GM12878 (cell line): ENCODE data around the gene MGST3. TPM values are rescaled to one million over a fixed set of nuclear protein-coding genes. Genes with fewer than 3 reads are reported as not detected.

Experiments used
- ATAC-seq: fragments of 200-7000 bp; cut with Tn5 transposase; 3 replicates; pipeline ENCODE4 v1.9.1; 2020; ENCODE audit warnings: mild to moderate bottlenecking, moderate library complexity
- BruUV-seq: library from RNA; stranded (reverse); fragments of 400-500 nt; replicated peaks from 2 replicates; lab custom pipeline; 2021; lab: Mats Ljungman, UMichigan
- CTCF ChIA-PET: fragments of 300-600 bp; sonication (Branson Sonifier 250); formaldehyde crosslinking; extraction: SDS; loops from one replicate; lab custom pipeline; 2021; ENCODE audit warnings: inconsistent platforms; lab: Yijun Ruan, JAX
- POLR2A ChIA-PET: fragments of 350-600 bp; formaldehyde crosslinking; extraction: SDS; loops from one replicate; lab custom pipeline; 2021; ENCODE audit warnings: inconsistent platforms; lab: Charles Lee
- RAD21 ChIA-PET: fragments of 300-600 bp; sonication (Branson Sonifier 250); formaldehyde crosslinking; loops from one replicate; lab custom pipeline; 2023; ENCODE audit warnings: antibody characterized with exemption; ENCODE audit not compliant: unreplicated experiment; lab: Charles Lee
- SMC1A ChIA-PET: fragments of 300-600 bp; sonication (Branson Sonifier 250); formaldehyde crosslinking; loops from one replicate; lab custom pipeline; 2023; ENCODE audit not compliant: unreplicated experiment, uncharacterized antibody; lab: Charles Lee
- DNase-seq: peaks from one replicate; pipeline ENCODE4 v3.0.0-alpha.2; 2011; ENCODE audit warnings: low read depth, low spot score
- FAIRE-seq: peaks from 3 replicates; lab custom pipeline; 2011; peaks lifted over from hg19 to GRCh38; lab: Jason Lieb, UNC
- H2AFZ ChIP-seq: 2 replicates; pipeline ENCODE4 v1.6.0; 2011; ENCODE audit warnings: low read depth, low read length, control low read depth; ENCODE audit not compliant: control insufficient read depth
- H3K27ac ChIP-seq: 2 replicates; pipeline ENCODE4 v1.5.1; 2011; ENCODE audit warnings: control low read depth; ENCODE audit not compliant: control insufficient read depth, insufficient read depth
- H3K27me3 ChIP-seq, 2 experiments: replicated peaks in 1 of 2; 2 replicates each; pipeline versions ENCODE4 v1.6.0 to v1.6.1; 2011; ENCODE audit warnings: low read length in 1 of 2; ENCODE audit not compliant: control insufficient read depth in 2 of 2, insufficient read depth in 2 of 2
- H3K36me3 ChIP-seq, 2 experiments: 2 replicates each; pipeline ENCODE4 v1.5.1; 2011; ENCODE audit warnings: low read length in 1 of 2; ENCODE audit not compliant: control insufficient read depth in 2 of 2, insufficient read depth in 2 of 2
- H3K4me1 ChIP-seq: 2 replicates; pipeline ENCODE4 v1.6.1; 2011; ENCODE audit warnings: mild to moderate bottlenecking, low read length, moderate library complexity, mixed read lengths; ENCODE audit not compliant: control insufficient read depth, insufficient read depth
- H3K4me2 ChIP-seq: 2 replicates; pipeline ENCODE4 v1.6.0; 2011; ENCODE audit warnings: control low read depth; ENCODE audit not compliant: control insufficient read depth, insufficient read depth
- H3K4me3 ChIP-seq: fragments of 200-600 bp; sonication (generic); 2 replicates; pipeline ENCODE4 v1.5.1; 2016
- H3K79me2 ChIP-seq: 2 replicates; pipeline ENCODE4 v1.6.0; 2011; ENCODE audit warnings: low read length; ENCODE audit not compliant: control insufficient read depth, insufficient read depth
- H3K9ac ChIP-seq: 2 replicates; pipeline ENCODE4 v1.8.0; 2011; ENCODE audit warnings: low read length, control low read depth, mixed read lengths; ENCODE audit not compliant: control insufficient read depth, insufficient read depth
- H3K9me3 ChIP-seq: replicated peaks from 3 replicates; pipeline ENCODE4 v1.5.1; 2011; ENCODE audit warnings: mild to moderate bottlenecking, low read length; ENCODE audit not compliant: control insufficient read depth, insufficient read depth
- H4K20me1 ChIP-seq: 2 replicates; pipeline ENCODE4 v1.6.0; 2011; ENCODE audit not compliant: control insufficient read depth, insufficient read depth
- CHD2 ChIP-seq: IDR thresholded peaks from 2 replicates; pipeline ENCODE4 v1.6.1; 2011; ENCODE audit warnings: low read depth, low read length, improper control_type of control experiment, borderline replicate concordance
- CREB1 ChIP-seq: IDR thresholded peaks from 2 replicates; pipeline ENCODE4 v1.6.1; 2012; ENCODE audit warnings: low read depth, mild to moderate bottlenecking, inconsistent platforms
- DPF2 ChIP-seq: fragments of 450-650 bp; IDR thresholded peaks from 2 replicates; pipeline ENCODE4 v1.6.1; 2017; ENCODE audit warnings: mild to moderate bottlenecking
- HSF1 ChIP-seq: fragments of 150-350 bp; IDR thresholded peaks from 2 replicates; pipeline ENCODE4 v1.6.1; 2014; ENCODE audit warnings: mild to moderate bottlenecking, low read depth, low read length
- IKZF1 ChIP-seq: fragments of 450-650 bp; conservative IDR thresholded peaks from 2 replicates; pipeline ENCODE4 v1.6.1; 2017; ENCODE audit warnings: antibody characterized with exemption, mild to moderate bottlenecking
- KAT2A ChIP-seq: conservative IDR thresholded peaks from 2 replicates; pipeline ENCODE4 v1.6.1; 2011; ENCODE audit warnings: low read depth, low read length; ENCODE audit not compliant: control insufficient read depth
- KDM1A ChIP-seq: fragments of 200-600 bp; sonication (generic); IDR thresholded peaks from 2 replicates; pipeline ENCODE4 v1.6.1; 2016; ENCODE audit warnings: borderline replicate concordance
- MTA3 ChIP-seq: IDR thresholded peaks from 2 replicates; pipeline ENCODE4 v1.6.1; 2012; ENCODE audit warnings: low read length, inconsistent platforms, borderline replicate concordance
- MYC ChIP-seq: IDR thresholded peaks from 2 replicates; pipeline ENCODE4 v1.6.1; 2011; ENCODE audit warnings: mild to moderate bottlenecking, low read length, moderate library complexity, inconsistent platforms; ENCODE audit not compliant: insufficient read depth, insufficient replicate concordance, insufficient read length, severe bottlenecking
- PAX5 ChIP-seq: IDR thresholded peaks from 2 replicates; pipeline ENCODE4 v1.6.1; 2011; ENCODE audit warnings: low read depth, low read length, borderline replicate concordance
- POLR2A ChIP-seq: IDR thresholded peaks from 2 replicates; pipeline ENCODE4 v1.6.1; 2011; ENCODE audit warnings: low read depth, mild to moderate bottlenecking, low read length
- ZNF217 ChIP-seq: fragments of 450-650 bp; IDR thresholded peaks from 2 replicates; pipeline ENCODE4 v1.6.1; 2017; ENCODE audit warnings: antibody characterized with exemption, mild to moderate bottlenecking
- WGBS: methylation state at CpG from one replicate; pipeline ENCODE4 v1.1.6; 2016; ENCODE audit warnings: low lambda C conversion rate; ENCODE audit not compliant: insufficient replicate concordance, insufficient coverage; ENCODE audit errors: missing lambda C conversion rate; 5-methylcytosine and 5-hydroxymethylcytosine counted together
- in situ Hi-C: fragments of 300-500 bp; cut with MboI; formaldehyde crosslinking; loops from 9 replicates; pipeline ENCODE4 v1.14.3; 2018; ENCODE audit warnings: mixed read lengths
- intact Hi-C: fragments of 100-400 bp; cut with micrococcal nuclease; formaldehyde crosslinking; loops from one replicate; pipeline ENCODE4 v1.14.2; 2022; ENCODE audit not compliant: unreplicated experiment
- polyA plus RNA-seq, 11 experiments: library from polyadenylated mRNA; depleted of rRNA in 4 of 11; unstranded in 6 of 11; stranded (reverse) in 5 of 11; fragments of >200 nt; fragmentation: Nextera tagmentation in 4 of 11; fragmentation: Illumina TruSeq in 1 of 11; extraction: Ambion mirVana in 4 of 11; extraction: Trizol in 1 of 11; gene quantifications; 1 replicate in 1 of 11; 2 replicates in 10 of 11; pipeline versions ENCODE4 v1.2.1 to v1.2.3, GENCODE V29; 2011 to 2016; ENCODE audit warnings: inconsistent platforms in 2 of 11, missing spikeins in 2 of 11, low read depth in 1 of 11
- total RNA-seq, 4 experiments: library from RNA; depleted of rRNA in 3 of 4; stranded (reverse); fragments of >200 nt in 3 of 4; fragmentation: Illumina TruSeq in 1 of 4; extraction: Trizol in 1 of 4; gene quantifications; 2 replicates each; pipeline versions ENCODE4 v1.2.1 to v1.2.3, GENCODE V29; 2013 to 2021

MGST3 gene
- total and polyA plus RNA-seq, 10 of the 15 experiments (the other 5 are each of a cell fraction or from before 2014, with no cell fraction given): 37.3 to 145 (median 68.8) TPM

DNA sequence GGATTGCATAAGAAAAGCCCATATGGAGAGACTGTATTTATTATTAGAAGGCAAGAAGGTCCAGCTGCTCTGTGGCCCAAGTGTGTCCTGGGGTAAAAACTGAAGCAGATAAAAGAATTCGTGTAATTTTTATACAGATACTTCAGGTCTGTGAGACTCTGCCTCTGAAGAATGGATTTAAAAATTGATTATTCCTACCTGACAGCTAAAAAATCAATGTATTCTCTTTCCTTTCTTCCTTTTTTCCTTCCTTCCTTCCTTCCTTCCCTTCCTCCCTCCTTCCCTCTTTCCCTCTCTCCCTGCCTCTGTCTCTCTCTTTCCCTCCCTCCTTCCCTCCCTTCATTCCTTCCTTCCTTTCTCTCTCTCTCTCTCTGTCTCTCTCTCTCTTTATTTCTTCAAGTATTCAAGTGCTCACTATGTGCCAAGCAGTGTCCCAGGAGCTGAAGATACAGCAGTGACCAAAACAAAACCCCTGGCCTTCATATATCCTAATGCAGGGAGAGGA lies 11.3 kb upstream of the MGST3 start:
- no peak overlapping the region for H3K4me3 ChIP-seq
- no peaks in the 10 kb centered on the region for H3K9me3 ChIP-seq
- RAD21 ChIA-PET: no interaction called here
- CTCF ChIA-PET: no interaction called here
- H3K27ac ChIP-seq: no peak overlapping the region
- DNase-seq (no peak), ATAC-seq (no peak), FAIRE-seq (no peak)
- SMC1A ChIA-PET: no interaction called here
- H3K4me2 ChIP-seq: no peak overlapping the region
- H3K4me1 ChIP-seq: no peaks in the 10 kb centered on the region
- intact Hi-C loops: no loop called here
- no peak overlapping the region for H3K9ac ChIP-seq
- TF ChIP-seq ZNF217 (no peak), MYC (no peak), KAT2A (no peak), DPF2 (no peak), KDM1A (no peak), PAX5 (no peak), CHD2 (no peak), POLR2A (no peak), CREB1 (no peak), HSF1 (no peak), MTA3 (no peak), IKZF1 (no peak)
- no peak overlapping the region for H2AFZ ChIP-seq
- no peaks in the 10 kb centered on the region for H3K27me3 ChIP-seq
- POLR2A ChIA-PET: no interaction called here
- H3K79me2 ChIP-seq: no peaks in the 10 kb centered on the region
- BruUV-seq: no TSS peak
- WGBS: 0% methylated on average over 1 of the region's 1 CpG
- no peaks in the 10 kb centered on the region for H3K36me3 ChIP-seq
- H4K20me1 ChIP-seq: no peaks in the 10 kb centered on the region
- in situ Hi-C loops: no loop called here
